Measurements from ENCODE around the gene CHST10.

GRCh38 chr2:100422320-100423055, 5.0 kb upstream of the CHST10 start:
- no peak for TF ChIP-seq RAD21 (conservative IDR thresholded peaks at IDR 0.05)
- TF ChIP-seq CTCF (IDR thresholded peaks at IDR 0.05; ENCODE audit: poor library complexity, severe bottlenecking), result peak; percentile 42
- no peak for TF ChIP-seq EP300 (conservative IDR thresholded peaks at IDR 0.05; ENCODE audit: poor library complexity, severe bottlenecking)
- TF ChIP-seq TAF1 (IDR thresholded peaks at IDR 0.05; ENCODE audit: low read depth), result no peak
- no peak for TF ChIP-seq REST (IDR thresholded peaks at IDR 0.05; ENCODE audit: borderline replicate concordance)
- no peak for TF ChIP-seq POLR2AphosphoS5 (IDR thresholded peaks at IDR 0.05)
- no peak for TF ChIP-seq EZH2 (IDR thresholded peaks at IDR 0.05; ENCODE audit: borderline replicate concordance, insufficient read depth, low read length, poor library complexity, severe bottlenecking)
- TF ChIP-seq MXI1 (conservative IDR thresholded peaks at IDR 0.05; ENCODE audit: poor library complexity, severe bottlenecking), result no peak
- TF ChIP-seq SMC3 (conservative IDR thresholded peaks at IDR 0.05; ENCODE audit: poor library complexity), result peak; percentile 15

Measured in neural cell (in vitro differentiated cells).